HG03097 (cell line): ENCODE data around the gene IP6K2.

Source experiments
- ATAC-seq: cut with Tn5 transposase; IDR thresholded peaks from one replicate; pipeline ENCODE4 v1.9.1; 2021; ENCODE audit not compliant: unreplicated experiment, low FRiP score

The IP6K2 gene

GRCh38 chr3:48644898-48645760 is 71.9 kb downstream of the IP6K2 start:
- no peak for ATAC-seq

- ATAC-seq = no peak
Measured at GRCh38 chr3:48642605-48643004, 74.4 kb downstream of the IP6K2 start.

GRCh38 chr3:48641396-48641795 is 75.6 kb downstream of the IP6K2 start:
- no peak for ATAC-seq

- no peak for ATAC-seq
Measured at GRCh38 chr3:48639944-48640606, 76.9 kb downstream of the IP6K2 start.
